Medulla oblongata (tissue), 1 donor: Measurements from ENCODE around the gene AURKB.
"Not testable (repeated sequence)": the region's sequence is repeated elsewhere in the genome, so short reads cannot be mapped to it uniquely, and the experiment has no call there.

ENCODE experiments used
- DNase-seq: peaks from one replicate; pipeline ENCODE4 v3.0.0-alpha.2; 2015; ENCODE audit errors: extremely low spot score

The AURKB gene

GRCh38 chr17:8225813-8226535 is 15.6 kb upstream of the AURKB start:
- peak; percentile 67 for DNase-seq

DNA sequence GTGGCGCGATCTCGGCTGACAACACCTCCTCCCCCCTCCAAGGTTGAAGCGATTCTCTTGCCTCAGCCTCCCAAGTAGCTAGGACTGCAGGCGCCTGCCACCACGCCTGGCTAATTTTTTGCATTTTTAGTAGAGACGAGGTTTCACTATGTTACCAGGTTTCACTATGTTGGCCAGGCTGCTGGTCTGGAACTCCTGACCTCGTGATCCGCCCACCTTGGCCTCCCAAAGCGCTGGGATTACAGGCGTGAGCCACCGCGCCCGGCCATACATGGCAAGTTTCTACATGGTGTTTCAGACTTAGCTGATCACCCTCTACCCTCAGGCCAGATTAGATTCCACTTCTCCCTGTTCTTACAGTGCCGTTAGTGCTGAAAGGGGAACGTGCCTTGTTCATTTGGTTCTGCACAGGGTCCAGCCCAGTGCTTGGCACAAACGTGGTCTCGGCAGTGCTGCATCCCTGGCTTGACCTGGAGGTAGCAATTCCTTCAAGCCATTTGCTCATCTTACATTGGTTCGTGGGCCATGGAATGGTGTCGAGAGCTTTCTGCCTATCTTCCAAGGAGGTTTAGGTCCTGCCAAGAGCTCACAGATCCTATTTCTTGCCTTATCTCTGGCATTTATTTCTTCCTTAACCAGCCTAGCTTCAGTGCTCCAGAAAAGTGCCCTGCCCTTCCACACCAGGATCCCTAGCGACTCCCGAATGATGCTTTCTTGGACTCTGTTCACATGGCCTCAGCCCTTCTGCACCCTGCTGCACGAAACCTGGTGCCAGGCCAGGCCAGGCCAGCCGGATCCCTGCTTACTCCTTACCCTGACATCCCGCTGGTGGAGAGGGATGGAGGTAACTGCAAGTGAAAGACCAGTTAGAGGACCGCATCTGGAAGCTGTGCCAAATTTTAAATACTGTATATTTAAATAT is 14.8 kb upstream of the AURKB start:
- DNase-seq = no peak

- DNase-seq = peak; percentile 77
Measured at GRCh38 chr17:8223356-8224126, 13.2 kb upstream of the AURKB start.

- DNase-seq = peak; percentile 94
Measured at GRCh38 chr17:8222630-8223355, 12.4 kb upstream of the AURKB start.

DNA sequence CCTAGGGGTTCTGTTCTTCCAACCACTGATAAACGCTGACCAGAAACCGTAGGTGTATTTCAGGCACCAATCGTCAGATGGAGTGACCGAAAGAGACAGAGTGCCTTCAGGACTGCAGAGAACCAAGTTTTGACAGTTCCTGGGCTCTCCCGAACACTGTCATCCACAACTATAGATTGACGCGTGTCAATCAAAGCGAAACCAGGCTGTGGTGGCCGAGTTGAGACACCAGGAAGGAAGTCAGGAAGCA is 11.9 kb upstream of the AURKB start:
- DNase-seq = no peak

GRCh38 chr17:8221663-8222379 is 11.4 kb upstream of the AURKB start:
- peak; percentile 99 for DNase-seq

DNA sequence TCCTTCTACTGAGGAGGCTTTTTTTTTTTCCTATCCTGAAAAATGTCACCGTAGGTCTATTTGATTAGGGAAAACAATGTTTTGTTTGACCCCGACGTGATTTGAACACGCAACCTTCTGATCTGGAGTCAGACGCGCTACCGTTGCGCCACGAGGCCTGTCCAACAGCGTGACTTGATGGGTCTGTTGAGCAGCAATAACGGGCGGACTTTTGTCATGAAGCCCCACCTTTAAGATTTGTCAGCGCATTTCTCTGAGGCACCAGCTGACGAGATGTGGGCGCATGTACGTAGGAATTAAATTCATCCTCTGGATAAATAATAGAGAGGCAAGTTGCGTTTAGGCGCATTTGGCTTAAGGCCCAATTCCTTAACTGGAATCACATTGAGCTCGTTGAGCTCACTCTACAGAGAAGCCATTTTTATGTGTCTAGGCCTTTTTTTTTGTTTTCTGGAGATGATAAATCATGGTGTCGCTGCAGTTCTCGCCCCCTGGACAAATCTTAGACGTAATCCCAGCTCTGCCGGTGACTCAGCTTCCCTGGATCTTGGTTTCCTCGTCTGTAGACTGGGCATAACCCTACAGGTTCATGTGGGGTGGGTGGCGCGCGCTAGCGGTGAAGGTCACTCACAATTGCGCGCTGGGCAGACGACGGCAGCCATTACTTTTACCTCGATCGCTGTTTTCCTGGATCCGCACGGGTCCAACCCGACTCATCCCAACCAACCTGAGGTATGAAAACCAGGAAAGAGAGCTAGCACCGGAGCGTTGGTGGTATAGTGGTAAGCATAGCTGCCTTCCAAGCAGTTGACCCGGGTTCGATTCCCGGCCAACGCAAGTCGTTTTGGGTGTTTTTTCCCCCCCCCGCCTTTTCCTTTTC is 10.6 kb upstream of the AURKB start:
- DNase-seq = peak; percentile 98

DNA sequence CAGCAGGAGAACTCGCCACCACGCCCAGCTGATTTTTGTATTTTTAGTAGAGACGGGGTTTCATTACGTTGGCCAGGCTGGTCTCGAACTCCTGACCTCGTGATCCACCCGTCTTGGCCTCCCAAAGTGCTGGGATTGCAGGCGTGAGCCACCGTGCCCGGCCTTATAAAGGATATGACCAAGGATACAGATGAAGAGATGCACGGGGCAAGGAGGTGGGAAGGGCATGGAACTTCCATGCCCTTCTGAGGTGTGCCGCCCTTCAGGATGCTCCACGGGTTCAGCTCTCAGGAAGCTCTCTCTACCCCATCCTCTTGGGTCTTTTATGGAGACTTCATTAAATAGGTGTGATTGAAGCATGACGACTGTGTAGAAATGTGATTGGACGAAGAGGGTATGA is 3.6 kb upstream of the AURKB start:
- DNase-seq = not testable (repeated sequence)

GRCh38 chr17:8212312-8213180 is 2.2 kb upstream of the AURKB start:
- DNase-seq = no peak

DNA sequence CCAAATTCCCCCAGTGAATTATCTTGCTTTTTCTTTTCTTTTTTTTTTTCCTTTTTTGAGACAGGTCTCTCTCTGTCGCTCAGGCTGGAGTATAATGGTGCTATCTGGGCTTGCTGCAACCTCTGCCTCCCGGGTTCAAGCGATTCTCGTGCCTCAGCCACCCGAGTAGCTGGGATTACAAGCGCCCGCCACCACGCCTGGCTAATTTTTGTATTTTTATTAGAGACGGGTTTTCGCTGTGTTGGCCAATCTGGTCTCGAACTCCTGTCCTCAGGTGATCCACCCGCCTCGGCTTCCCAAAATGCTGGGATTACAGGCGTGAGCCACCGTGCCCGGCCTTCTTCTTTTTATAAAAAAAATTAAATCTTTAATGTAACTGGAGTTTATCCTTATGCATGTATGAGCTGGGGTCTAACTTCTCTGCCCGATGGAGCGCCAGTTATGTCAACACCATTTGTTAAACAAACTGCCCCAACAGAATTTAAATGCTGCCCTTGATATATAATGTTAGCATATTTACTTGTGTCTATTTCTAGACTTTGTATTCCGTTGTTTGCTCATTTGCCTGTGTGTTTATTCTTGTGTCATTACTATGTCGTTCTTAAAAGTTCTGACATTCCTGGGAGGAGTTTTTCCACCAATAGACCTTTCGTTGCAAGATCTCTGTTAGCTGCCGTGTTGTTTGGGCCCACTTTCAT is 535 bp upstream of the AURKB start:
- DNase-seq = no peak

GRCh38 chr17:8206536-8206935 is 3.8 kb downstream of the AURKB start:
- DNase-seq = no peak

DNA sequence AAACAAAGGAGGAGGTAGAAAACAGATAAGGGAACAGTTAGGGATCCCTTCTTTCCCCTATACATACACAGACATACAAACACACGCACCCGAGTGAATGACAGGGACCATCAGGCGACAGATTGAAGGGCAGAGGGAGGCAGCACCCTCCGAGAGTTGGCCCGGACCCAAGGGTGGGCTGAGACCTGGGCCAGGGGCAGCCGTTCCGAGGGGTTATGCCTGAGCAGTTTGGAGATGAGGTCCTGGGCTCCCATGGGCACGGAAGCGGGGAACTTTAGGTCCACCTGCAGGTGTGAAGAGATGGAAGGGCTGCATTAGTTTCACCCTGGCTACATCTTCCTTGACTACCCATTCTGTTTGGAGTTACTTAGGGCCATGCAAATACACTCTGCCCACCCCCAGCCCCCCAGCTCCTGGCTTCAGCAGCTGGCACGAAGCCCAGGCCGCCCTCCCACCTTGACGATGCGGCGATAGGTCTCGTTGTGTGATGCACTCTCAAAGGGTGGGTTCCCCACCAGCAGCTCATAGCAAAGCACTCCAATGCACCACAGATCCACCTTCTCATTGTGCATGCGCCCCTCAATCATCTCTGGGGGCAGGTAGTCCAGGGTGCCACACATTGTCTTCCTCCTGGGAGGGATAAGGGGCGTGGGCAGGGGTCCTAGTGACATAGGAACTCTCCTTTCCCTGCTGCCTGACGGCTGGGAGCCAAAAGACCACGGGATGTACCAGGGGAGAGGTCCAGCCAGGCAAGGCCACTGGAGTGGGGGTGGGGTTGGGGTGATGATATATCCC is 5.4 kb downstream of the AURKB start:
- DNase-seq = no peak

DNA sequence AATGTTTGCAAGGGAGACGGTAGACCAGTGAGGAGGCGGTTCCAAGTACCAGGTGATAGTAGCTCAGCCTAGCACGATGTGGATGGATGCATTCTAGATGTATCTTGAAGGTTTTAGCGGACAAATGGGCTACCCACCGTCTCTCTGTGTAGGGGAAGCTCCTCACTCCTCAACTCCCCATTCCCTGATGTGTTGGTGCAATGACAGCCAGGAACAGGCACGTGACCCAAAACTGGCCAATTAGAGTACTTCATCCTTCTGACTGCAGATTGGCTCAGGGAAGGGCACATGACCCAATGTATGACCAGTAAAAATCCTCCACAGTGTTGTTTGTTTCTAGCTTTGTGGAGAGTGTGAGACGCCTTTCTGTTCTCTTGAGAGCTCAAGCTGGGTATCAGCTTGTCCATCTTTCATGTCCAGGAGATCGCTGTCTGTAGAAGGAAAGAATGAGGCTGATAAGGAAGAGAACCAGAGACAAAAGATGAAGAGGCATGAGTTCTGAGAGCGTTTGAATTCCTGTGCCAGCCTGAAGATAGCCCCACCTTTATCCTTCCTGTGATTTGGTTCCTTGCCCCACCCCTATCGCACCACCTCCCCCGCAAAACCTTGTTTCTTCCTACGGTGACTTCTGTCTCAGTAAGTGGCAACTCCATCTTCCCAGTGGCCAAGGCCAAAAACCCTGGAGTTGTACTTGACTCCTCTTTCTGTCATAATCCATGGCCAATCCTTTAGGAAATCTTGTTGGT is 18.1 kb downstream of the AURKB start:
- peak; percentile 100 for DNase-seq

DNA sequence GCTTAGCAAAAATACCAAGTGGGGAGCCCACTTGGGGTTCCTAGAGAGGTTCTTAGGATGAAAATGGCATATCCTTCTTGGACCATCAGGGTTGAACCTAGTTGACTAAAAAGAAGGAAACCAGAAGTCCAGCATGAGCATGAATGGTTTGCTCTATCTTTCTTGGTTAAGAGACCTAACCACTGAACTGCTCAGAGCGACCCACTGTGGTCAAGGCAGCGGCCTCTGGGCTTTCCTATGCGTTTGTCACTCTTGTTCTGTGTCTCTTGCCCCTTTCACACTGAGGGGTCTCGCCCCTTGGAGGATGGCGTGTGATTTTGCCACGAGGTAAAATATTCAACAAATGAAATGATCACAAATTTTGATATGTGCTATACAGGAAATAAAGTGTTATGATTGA is 19.9 kb downstream of the AURKB start:
- DNase-seq = no peak

DNA sequence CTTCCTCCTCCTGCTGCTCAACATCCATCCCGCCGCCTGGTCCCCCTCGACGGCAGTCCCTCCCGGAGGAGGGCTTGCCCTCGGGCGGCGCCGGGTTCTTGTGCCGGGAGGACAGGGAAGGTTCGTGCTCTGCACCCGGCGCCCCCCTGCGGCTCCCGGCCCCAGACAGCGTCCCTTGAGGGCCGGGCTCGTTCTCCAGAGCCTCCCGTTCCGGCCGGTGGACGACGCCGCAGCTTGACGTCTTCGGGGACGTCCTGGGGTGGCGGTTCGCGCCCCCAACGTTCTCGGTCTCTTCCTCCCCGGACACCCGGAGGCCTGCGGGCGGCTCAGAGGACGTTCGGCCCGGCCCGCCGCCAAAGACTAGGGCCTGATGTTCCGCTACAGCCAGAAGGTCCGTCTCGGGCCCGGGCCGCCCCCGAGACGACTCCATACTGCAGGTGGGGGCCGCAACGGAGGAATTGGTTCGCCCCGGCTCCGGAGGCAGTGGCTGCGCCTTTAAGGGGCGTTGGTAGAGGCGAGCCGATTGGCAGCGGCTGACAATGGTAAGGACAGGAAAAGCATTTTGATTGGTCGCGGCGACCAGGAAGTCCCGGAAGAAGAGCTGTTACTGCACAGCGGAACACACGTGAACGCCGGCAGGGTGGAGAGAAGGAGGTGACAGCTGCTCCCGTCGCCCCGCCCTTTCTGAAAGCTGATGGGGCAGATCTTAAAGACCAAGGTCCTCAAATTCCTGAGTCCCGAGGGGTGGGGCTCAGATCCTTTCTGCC is 20.5 kb downstream of the AURKB start, which contains the start of gene BORCS6:
Gene BORCS6 (minus strand): TSS at position 470 of the 767 bp plus-strand sequence. CDS start 40 bp downstream, at position 430.
- DNase-seq = peak; percentile 99
